GM10248 (cell line): Measurements from ENCODE around the gene HNRNPUL1.

Source experiments
- CTCF ChIA-PET: fragments of 300-600 bp; sonication (Branson Sonifier 250); formaldehyde crosslinking; extraction: SDS; loops from one replicate; lab custom pipeline; 2021; ENCODE audit warnings: antibody characterized with exemption; lab: Yijun Ruan, JAX
- POLR2A ChIA-PET: fragments of 350-650 bp; sonication (Branson Sonifier 250); formaldehyde crosslinking; extraction: SDS; loops from one replicate; lab custom pipeline; 2020; ENCODE audit warnings: antibody characterized with exemption; lab: Yijun Ruan, JAX
- DNase-seq: peaks from one replicate; pipeline ENCODE4 v3.0.0; 2012; ENCODE audit errors: extremely low spot score
- TF ChIP-seq, protein P1 (sequence below): IDR thresholded peaks from 2 replicates; pipeline ENCODE4 v1.5.1; 2012; ENCODE audit warnings: mild to moderate bottlenecking, low read depth; ENCODE audit errors: extremely low read depth, missing control alignments, control extremely low read depth

Gene HNRNPUL1

DNA sequence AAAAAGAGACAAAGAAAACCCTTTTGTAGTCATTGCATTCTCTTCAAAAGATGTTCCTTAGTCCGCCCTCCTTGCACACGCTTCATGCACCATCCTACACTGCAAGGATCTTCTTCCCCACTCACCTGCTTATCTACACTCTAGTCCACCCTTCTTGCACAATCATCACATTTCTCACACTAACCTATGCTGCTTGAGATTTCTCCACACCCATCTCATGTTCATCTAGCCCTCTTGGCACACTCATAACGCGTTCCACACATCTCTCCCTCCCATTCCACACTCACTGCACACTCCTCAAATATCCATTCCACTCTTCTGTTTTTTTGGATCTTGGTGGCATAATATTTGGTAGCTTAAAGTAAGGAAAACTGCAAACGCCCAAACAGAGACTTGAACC, 22.3 kb upstream of the HNRNPUL1 start:
- ChIA-PET CTCF (no interaction called here), POLR2A (no interaction called here)
- DNase-seq: no peak
- TF ChIP-seq, protein P1, sequence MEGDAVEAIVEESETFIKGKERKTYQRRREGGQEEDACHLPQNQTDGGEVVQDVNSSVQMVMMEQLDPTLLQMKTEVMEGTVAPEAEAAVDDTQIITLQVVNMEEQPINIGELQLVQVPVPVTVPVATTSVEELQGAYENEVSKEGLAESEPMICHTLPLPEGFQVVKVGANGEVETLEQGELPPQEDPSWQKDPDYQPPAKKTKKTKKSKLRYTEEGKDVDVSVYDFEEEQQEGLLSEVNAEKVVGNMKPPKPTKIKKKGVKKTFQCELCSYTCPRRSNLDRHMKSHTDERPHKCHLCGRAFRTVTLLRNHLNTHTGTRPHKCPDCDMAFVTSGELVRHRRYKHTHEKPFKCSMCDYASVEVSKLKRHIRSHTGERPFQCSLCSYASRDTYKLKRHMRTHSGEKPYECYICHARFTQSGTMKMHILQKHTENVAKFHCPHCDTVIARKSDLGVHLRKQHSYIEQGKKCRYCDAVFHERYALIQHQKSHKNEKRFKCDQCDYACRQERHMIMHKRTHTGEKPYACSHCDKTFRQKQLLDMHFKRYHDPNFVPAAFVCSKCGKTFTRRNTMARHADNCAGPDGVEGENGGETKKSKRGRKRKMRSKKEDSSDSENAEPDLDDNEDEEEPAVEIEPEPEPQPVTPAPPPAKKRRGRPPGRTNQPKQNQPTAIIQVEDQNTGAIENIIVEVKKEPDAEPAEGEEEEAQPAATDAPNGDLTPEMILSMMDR: no peak

DNA sequence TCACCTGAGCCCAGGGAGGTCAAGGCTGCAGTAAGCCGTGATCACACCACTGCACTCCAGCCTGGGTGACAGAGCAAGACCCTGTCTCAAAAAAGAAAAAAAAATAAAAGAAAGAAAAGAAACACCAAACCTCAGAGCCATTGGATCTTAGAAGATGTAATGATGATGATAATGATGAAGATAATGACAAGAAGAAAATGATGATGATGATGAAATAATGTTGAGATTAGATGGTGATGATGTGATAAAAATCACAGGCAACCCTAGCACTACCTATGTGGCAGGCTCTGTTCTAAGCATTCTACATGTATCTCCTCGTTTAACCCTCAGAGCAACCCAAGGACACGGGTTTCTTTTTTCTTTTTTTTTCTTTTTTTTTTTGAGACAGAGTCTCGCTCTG, 20.1 kb upstream of the HNRNPUL1 start:
- TF ChIP-seq, protein P1: no peak
- ChIA-PET CTCF (interaction anchor here (0.6 kb wide), 1 partner anchor 76 kb away, joined by 3 read pairs; no protein-coding TSS in a partner anchor), POLR2A (no interaction called here)

GRCh38 chr19:41245843-41246242, 18.3 kb upstream of the HNRNPUL1 start:
- CTCF ChIA-PET: interaction anchor here (1.8 kb wide), 1 partner anchor 16 kb away, joined by 4 read pairs; no protein-coding TSS in a partner anchor
- no peak for DNase-seq
- POLR2A ChIA-PET: no interaction called here
- TF ChIP-seq, protein P1: no peak

More for the DNA sequence above, 20.1 kb upstream of the HNRNPUL1 start:
- no peak for DNase-seq

DNA sequence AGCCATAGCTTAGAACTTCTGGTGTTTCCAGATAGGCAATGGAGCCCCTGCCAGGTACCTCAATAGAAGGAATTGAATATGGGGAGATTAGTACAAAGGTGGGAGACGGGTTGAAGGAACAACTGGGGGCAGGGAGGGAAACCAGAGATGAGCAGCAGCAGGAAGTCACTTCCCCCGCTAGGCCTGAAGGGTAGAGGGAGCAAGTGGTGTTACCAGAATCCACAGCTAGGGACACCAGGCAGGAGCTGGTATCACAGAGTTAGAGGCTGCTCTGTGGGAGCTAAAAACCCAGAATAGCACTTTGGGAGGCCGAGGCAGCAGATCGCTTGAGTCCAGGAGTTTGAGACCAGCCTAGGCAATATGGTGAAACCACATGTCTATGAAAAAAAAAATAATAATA, 15.3 kb upstream of the HNRNPUL1 start:
- no peak for DNase-seq
- POLR2A ChIA-PET: interaction anchor here (0.5 kb wide), 1 partner anchor 13 kb away, joined by 6 read pairs; no protein-coding TSS in a partner anchor
- CTCF ChIA-PET: interaction anchor here (1.0 to 1.9 kb wide), 5 partner anchors 12 to 47 kb away, joined by 3 to 6 read pairs (median 4); no protein-coding TSS in a partner anchor
- TF ChIP-seq, protein P1: no peak

DNA sequence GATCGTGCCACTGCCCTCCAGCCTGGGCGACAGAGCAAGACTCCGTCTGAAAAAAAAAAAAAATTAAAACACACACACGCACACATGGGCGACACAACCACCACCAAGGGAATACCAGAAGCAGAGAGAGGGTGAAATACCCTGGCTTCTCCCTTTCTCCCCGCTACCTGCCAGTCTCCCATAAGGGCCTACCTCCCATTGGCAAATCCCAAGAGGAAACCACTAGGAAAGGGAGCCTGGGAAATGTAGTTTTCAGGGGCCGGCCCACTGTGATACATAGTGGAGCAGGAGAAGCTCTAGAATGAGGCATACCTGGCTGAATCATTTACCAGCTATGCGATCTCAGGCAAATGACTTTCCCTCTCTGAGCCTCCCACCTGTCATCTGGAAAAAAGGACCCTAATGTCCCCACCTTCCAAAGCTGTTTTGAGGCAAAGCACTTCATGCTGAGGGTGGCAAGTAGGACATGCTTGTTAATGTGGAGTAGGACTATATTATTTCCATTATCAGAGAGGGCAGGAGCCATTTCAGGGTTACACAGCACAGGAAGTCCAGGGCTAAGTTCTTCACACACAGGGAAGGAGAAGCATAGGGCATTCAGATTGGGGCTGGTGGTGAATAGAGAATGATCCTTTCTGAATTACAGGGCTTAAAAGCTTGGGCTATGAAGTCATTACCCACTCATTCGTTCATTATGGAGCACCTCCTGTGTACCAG, 14.3 kb upstream of the HNRNPUL1 start:
- POLR2A ChIA-PET: no interaction called here
- TF ChIP-seq, protein P1: no peak
- CTCF ChIA-PET: interaction anchor here (1.0 to 1.9 kb wide), 3 partner anchors 13 to 45 kb away, joined by 3 to 6 read pairs (median 5); no protein-coding TSS in a partner anchor
- DNase-seq: no peak

DNA sequence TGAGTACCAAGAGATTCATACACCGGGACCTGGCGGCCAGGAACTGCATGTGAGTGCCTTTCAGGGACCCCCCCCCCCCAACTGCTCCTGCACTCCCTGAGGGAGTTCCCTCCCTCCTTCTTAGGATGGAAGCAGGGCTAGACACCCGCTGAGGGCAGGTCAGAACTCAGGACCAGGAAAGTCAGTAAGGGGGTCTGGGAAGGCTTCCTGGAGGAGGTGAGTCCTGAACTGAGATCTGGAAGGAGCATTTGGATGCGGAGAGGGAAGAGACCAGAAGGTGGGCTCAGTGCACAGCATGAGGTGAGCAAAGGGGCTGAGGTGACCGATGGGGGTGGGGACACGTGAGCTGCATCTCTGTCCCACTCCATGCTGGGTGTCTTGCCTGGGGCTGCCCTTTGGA, 10.5 kb upstream of the HNRNPUL1 start:
- ChIA-PET POLR2A (no interaction called here), CTCF (no interaction called here)
- TF ChIP-seq, protein P1: no peak
- no peak for DNase-seq
